ENCODE data around the gene RELL2.

GRCh38 chr5:141681295-141681694 is 44.5 kb downstream of the RELL2 start:
- TF ChIP-seq L3MBTL2 (conservative IDR thresholded peaks at IDR 0.05) (no peak), SP1 (IDR thresholded peaks at IDR 0.05) (no peak), FOXK2 (IDR thresholded peaks at IDR 0.05) (no peak), PKNOX1 (IDR thresholded peaks at IDR 0.05) (no peak), FOXA1 (IDR thresholded peaks at IDR 0.05) (no peak), SUZ12 (IDR thresholded peaks at IDR 0.05) (no peak), TARDBP (IDR thresholded peaks at IDR 0.05) (no peak)
